Measurements from ENCODE around the gene IQSEC1. TPM values are rescaled to one million over a fixed set of nuclear protein-coding genes. Genes with fewer than 3 reads are reported as not detected.

The IQSEC1 gene
- total RNA-seq, 1 donor from 2014 or later: 34.2 TPM

- TF ChIP-seq CTCF (IDR thresholded peaks at IDR 0.05; ENCODE audit: unreplicated experiment): no peak
- no peaks in the 10 kb centered on the region for H3K9me3 Mint-ChIP-seq (ENCODE audit: low read depth)
- peaks cover 2% of the 10 kb centered on the region for H3K36me3 Mint-ChIP-seq (ENCODE audit: insufficient read depth)
- DNase-seq (ENCODE audit: low spot score, unreplicated experiment): no peak
- H3K4me1 Mint-ChIP-seq (ENCODE audit: low read depth): no peaks in the 10 kb centered on the region
- no peak overlapping the region for H3K27ac Mint-ChIP-seq
- H3K4me3 Mint-ChIP-seq (ENCODE audit: low read depth): no peak overlapping the region
- H3K27me3 Mint-ChIP-seq: no peaks in the 10 kb centered on the region
These were observed 150.3 kb downstream of the IQSEC1 start for GRCh38 chr3:12922881-12923431.

- Mint-ChIP-seq H3K27ac (no peak overlapping the region), H3K36me3 (ENCODE audit: insufficient read depth) (peaks cover 2% of the 10 kb centered on the region)
These were observed 150.9 kb downstream of the IQSEC1 start for GRCh38 chr3:12922306-12922705.

GRCh38 chr3:12921736-12922135, 151.5 kb downstream of the IQSEC1 start:
- H3K9me3 Mint-ChIP-seq (ENCODE audit: low read depth): no peaks in the 10 kb centered on the region
- TF ChIP-seq CTCF (IDR thresholded peaks at IDR 0.05; ENCODE audit: unreplicated experiment): no peak
- no peak overlapping the region for H3K27ac Mint-ChIP-seq

More at GRCh38 chr3:12922306-12922705, 150.9 kb downstream of the IQSEC1 start:
- Mint-ChIP-seq H3K9me3 (ENCODE audit: low read depth) (no peaks in the 10 kb centered on the region), H3K27me3 (no peaks in the 10 kb centered on the region), H3K4me1 (ENCODE audit: low read depth) (no peaks in the 10 kb centered on the region), H3K4me3 (ENCODE audit: low read depth) (no peak overlapping the region)
- no peak for TF ChIP-seq CTCF (IDR thresholded peaks at IDR 0.05; ENCODE audit: unreplicated experiment)
- DNase-seq (ENCODE audit: low spot score, unreplicated experiment): no peak

GRCh38 chr3:12920967-12921366, 152.3 kb downstream of the IQSEC1 start:
- Mint-ChIP-seq H3K27me3 (no peaks in the 10 kb centered on the region), H3K9me3 (ENCODE audit: low read depth) (no peaks in the 10 kb centered on the region), H3K4me3 (ENCODE audit: low read depth) (no peak overlapping the region), H3K27ac (no peak overlapping the region), H3K36me3 (ENCODE audit: insufficient read depth) (peaks cover 2% of the 10 kb centered on the region), H3K4me1 (ENCODE audit: low read depth) (no peaks in the 10 kb centered on the region)
- no peak for TF ChIP-seq CTCF (IDR thresholded peaks at IDR 0.05; ENCODE audit: unreplicated experiment)
- DNase-seq (ENCODE audit: low spot score, unreplicated experiment): no peak

More at GRCh38 chr3:12921736-12922135, 151.5 kb downstream of the IQSEC1 start:
- Mint-ChIP-seq H3K36me3 (ENCODE audit: insufficient read depth) (peaks cover 2% of the 10 kb centered on the region), H3K4me3 (ENCODE audit: low read depth) (no peak overlapping the region), H3K27me3 (no peaks in the 10 kb centered on the region), H3K4me1 (ENCODE audit: low read depth) (no peaks in the 10 kb centered on the region)
- DNase-seq (ENCODE audit: low spot score, unreplicated experiment): no peak

GRCh38 chr3:12919205-12919604, 154.0 kb downstream of the IQSEC1 start:
- Mint-ChIP-seq H3K4me1 (ENCODE audit: low read depth) (no peaks in the 10 kb centered on the region), H3K27ac (no peak overlapping the region), H3K27me3 (no peaks in the 10 kb centered on the region), H3K9me3 (ENCODE audit: low read depth) (no peaks in the 10 kb centered on the region), H3K36me3 (ENCODE audit: insufficient read depth) (peaks cover 4% of the 10 kb centered on the region), H3K4me3 (ENCODE audit: low read depth) (no peak overlapping the region)
- no peak for TF ChIP-seq CTCF (IDR thresholded peaks at IDR 0.05; ENCODE audit: unreplicated experiment)
- no peak for DNase-seq (ENCODE audit: low spot score, unreplicated experiment)
